Ecto neural progenitor cell (in vitro differentiated cells): Measurements from ENCODE around the gene REEP1.
A peak's percentile ranks its signal among the peaks of the same experiment; 100 is the strongest.
"Not testable (repeated sequence)": the region's sequence is repeated elsewhere in the genome, so short reads cannot be mapped to it uniquely, and the experiment has no call there.

Source experiments
- DNase-seq: peaks from one replicate; pipeline ENCODE4 v3.0.0-alpha.2; 2018; ENCODE audit warnings: low spot score

Gene REEP1

DNA sequence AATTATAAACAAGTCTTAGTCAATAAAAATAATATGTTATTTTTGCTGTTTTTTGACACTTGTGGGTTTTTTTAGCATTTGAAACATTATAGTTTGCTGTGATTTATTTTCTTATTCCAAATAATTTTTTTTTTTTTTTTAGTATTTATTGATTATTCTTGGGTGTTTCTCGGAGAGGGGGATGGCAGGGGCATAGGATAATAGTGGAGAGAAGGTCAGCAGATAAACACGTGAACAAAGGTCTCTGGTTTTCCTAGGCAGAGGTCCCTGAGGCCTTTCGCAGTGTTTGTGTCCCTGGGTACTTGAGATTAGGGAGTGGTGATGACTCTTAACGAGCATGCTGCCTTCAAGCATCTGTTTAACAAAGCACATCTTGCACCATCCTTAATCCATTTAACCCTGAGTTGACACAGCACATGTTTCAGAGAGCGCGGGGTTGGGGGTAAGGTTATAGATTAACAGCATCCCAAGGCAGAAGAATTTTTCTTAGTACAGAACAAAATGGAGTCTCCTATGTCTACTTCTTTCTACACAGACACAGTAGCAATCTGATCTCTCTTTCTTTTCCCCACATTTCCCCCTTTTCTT, 8.5 kb upstream of the REEP1 start:
- DNase-seq: not testable (repeated sequence)

DNA sequence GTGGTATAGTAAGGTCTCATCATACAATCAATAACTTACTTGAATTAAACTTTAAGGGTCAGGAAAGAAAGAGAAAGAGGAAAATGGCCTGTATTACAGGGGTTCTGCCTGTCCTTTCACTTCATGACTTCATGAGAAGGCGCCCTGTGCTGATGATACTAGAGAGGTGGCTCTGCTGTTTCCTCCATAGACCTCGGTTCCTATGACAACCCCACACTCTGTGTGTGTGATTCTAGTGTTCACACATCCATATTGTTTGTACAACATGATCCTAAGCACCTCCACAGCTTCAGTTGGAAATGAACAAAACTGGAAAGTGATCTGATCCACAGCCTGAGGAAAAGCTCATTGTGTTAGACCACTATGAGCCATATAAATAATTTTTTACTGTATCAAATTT, 7.0 kb upstream of the REEP1 start:
- no peak for DNase-seq

DNA sequence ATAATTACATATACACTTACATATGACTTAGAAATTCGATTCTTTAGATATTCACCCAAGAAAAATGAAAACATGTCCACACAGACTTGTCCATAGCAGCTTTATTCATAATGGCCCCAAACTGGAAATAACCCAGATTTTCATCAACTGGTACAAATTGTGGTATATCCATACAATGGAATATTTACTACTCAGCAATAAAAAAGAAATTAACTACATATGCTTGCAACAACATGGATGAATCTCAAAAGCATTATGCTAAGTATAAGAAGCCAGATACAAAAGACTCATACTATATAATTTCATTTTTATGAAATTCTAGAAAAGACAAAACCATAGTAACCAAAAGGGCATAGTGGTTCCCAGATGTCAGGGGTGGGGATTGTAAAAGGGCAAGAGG, 5.1 kb upstream of the REEP1 start:
- no peak for DNase-seq

DNA sequence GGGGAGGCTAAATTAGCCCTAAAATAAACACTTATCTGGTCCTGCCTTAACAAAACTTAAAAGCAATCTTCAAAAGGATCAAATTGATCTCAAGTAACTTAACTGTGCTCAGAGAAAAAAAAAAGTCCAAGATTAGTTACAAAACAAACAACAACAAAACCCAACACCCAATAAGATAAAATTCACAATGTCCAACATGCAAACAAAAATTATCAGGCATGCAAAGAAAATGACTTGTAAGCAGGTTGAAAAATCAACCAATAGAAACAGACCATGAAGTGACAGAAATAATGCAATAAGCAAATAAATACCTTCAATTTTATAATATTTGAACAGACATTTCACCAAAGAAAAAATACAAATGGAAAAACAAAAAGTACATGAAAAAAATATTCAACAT, 4.0 kb upstream of the REEP1 start:
- DNase-seq: no peak

DNA sequence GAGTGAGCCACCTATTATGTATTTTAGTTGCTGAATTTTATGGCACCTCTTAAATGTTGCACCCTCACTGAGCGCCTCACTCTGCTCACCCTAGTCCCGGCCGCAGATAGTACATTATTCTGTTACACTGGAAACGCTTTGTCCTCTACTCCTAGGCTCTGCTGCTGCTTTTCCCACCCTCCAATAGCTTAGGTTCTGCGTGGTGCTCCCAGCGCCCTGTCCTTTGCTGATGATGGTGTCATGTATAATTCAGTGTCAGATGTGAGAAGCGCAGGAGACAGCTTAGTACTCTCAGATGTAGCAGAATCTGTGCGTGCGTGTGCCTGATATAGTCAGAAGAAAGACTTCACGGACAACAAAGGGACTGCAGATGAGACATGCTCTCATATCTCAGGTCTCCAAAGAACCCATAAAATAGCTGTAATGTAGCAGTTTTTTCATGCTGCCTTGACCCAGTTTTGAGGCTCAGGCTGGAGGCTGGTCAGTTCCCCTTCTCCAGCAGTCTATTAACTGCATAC, 1.4 kb upstream of the REEP1 start:
- DNase-seq: no peak

DNA sequence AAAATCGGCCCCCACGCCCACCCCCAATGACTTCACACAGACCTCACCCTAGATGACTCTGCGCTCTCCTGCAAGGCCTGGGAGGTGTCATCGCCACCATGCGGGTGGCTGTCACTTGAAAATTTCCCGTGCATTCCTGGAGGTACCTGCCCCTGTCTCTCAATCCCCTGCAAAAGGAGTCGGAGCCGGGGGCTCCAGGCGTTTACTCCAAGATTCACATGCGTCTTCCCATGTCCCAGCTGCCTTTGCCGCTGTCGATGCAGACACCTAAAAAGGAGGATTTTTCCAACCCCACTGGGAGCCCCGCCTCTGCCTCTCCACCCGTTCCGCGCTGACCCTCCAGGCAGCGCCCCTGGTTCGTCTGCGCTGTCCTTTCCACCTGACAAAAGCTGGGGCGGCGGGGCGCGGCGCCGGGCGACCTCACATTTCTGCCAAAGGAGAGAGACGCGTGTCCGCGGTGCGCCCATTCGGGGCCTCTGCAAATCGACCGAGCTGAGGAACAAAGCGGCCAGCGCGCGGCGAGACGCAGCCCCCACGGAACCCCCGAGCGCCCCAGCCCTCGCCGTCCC, 667 bp downstream of the REEP1 start:
- DNase-seq: peak; percentile 61

DNA sequence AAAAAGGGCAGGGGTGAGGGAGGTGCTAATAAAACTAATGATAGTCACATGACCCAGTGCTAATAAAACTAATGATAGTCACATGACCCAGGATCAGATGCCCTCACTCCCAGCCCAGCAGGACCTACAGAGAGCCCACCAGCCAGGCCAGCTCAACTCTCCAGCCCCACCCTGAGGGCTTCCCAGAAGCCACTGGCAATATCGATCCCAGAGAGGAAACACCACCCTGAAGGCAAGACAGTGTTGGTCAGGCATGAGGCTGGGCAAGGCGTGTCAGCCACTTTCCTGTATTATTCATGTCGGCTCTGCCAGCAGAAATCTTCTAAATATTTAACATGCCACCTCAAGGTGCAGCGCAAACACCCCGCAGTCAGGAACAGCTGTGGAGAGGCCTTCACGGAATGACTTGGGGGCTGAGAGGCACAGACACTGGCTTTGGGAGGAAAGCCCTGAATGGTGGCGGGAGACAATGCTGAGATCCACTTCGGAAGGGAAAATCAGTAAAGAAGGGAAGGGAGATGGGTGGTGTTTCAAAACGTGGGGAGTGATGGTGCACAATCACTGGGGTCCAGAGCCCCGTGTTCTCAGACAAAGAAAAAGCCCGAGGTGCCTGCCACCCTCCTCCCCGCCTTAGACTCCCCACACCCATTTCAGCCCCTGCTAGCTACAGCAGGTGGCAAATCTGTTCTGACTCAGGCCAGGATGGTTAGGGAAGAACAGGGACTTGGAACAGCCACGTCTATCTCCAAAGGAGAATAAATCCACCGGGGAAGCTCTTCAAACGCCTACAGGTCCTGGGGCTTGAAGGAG, 1.4 kb downstream of the REEP1 start:
- no peak for DNase-seq

DNA sequence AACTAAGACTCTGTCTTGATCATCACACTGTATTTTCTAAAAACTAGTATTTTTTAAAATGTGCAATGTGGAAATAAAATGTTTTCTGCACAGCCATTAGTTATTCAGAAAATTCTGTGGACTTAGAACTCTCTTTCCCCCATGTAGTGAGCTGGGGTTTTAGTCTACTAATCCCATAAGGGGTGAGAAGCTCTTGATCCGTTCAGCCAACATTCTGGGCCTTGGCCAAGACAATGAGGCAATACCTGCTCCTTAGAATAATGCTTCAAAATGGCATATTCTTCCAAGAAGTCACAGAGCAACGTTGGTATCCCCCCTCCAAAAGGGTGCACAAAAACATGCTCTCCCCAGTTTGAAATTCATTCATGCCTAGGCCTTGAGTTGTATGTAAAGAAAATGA, 4.0 kb downstream of the REEP1 start:
- no peak for DNase-seq

DNA sequence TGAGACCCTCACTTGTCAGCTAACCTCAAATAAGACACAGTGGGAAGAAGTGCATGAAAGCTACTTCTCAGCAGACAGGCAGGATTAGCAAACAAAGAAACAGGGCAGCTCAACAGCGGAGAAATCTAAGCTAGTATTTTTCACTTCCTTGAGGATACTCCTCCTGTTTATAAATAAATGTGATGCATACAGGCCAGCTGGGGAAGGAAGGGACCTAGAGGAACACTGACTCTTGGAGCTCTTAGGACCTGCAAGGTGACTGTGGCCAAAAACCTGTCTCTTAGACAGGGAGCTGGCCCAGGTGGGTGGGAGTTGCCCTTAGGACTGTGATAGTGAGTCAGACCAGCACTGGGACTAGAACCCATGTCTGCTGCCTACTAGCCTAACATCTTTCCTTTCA, 4.8 kb downstream of the REEP1 start:
- DNase-seq: no peak

DNA sequence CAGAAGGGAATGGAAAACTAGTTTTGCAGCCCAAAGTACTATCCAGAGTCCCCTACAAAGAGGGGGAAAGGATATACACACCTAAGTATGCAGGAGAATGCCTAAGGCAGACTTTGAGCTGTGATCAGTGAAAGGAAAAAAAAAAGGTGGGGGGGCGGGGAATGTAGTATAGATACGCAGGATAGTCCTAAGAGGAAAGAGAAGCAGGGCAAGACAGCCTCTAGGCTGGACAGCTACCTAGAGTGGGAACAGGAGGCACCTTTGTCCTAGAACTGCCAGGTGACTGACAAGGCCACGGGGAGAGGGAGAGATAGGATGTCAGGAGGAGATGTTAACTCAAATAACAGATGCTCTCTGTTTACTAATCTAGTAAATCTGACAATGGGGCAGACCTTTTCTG, 6.0 kb downstream of the REEP1 start:
- DNase-seq: no peak

DNA sequence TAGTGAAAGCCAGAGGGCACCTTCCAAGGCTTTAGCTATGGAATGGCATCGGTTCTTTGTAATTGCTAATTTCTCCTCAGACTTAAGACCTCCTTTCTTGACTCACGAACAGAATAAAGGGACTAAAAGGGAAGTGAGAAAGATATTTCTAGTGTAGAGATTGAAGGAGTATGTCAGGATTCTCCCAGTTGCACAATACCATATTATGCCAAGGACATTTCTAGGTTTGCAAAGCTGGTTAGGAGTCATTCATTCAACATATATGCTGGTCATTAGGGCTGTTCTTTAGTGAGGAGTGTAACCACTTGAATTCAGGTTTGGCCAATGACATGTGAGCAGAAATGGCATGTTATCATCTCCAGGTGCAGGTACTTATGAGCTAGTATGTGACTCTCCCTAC, 7.4 kb downstream of the REEP1 start:
- no peak for DNase-seq

DNA sequence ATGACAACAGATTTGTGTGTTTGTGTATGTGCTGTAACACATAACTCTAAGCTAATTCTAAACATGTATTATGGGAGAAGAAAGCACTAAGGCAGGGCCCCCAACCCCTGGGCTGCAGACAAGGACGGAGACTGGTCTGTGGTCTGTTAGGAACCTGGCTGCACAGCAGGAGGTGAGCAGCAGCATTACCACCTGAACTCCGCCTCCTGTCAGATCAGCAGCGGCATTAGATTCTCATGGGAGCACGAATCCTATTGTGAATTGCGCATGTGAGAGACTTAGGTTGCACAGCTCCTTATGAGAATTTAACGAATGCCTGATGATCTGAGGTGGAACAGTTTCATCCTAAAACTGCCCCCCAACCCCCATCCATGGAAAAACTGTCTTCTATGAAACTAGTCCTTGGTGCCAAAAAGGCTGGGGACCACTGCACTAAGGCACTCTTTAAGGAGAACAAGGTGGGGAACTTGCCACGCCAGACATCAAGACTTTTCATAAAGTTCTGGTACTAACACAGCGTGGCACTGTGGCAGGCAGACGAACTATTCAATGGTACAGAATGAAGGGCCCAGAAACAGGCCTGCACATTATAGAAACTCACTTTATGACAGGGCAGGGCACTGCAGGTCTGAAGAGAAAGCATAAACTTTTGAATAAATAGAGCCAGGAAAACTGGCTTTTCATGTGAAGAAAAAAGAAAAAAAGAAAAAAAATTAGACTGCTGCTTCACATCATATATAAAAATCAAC, 14.0 kb downstream of the REEP1 start:
- peak; percentile 23 for DNase-seq

DNA sequence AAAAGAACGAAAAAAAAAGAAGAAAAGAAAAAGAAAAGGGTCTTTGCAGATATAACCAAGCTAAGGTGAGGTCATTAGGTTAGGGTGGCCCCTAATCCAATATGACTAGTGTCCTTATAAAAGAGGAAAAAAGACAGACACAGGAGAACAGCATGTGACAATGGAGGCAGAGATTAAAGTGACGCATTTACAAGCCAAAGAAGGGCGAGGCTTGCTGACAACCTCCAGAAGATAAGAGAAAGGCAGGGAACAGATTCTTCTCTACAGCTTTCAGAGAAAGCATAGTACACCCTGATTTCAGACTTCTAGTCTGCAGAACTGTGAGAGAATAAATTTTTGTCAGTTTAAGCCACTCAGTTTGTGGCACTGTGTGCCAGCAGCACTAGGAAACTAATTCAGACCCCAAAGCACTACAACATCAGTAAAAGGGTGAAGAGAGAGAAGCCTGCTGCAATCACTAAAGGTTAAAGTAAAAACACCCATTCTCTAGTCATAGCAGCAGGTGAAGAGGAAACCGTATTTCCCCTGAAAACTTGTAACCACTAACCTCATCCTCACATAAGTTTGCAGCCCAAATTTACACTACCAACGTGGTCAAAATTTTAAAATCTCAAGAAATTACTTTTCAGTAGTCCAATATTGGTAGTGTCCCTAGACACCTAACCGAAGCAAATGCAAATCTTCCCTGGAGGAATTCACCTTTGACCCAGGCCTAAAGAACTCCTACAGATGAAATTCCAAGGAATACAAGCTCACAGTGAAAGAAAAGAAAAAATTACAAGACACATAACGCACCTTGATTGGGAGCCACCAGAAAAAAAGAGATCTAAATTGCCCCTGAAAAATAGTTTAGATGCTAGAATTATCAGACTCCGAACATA, 17.5 kb downstream of the REEP1 start:
- DNase-seq: no peak

DNA sequence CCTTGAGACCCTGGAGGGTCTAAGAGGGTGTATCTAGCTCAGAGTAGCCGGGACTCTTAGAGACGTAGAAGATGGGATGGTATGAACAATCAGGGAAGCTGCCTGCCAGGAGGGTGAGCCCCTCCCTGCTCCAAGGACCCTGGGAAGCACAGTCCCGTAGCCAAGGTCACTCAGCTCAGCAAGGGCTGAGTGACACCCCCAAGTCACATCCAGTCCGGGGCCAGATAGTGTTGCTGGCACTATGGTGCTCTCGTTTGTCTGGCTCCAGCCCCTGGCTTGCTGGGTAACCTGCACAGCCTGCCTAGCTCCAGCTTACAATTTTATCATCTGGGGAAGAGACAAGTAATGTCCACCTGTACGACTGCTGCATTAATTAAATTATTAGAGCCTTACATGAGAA, 22.3 kb downstream of the REEP1 start:
- DNase-seq: no peak

DNA sequence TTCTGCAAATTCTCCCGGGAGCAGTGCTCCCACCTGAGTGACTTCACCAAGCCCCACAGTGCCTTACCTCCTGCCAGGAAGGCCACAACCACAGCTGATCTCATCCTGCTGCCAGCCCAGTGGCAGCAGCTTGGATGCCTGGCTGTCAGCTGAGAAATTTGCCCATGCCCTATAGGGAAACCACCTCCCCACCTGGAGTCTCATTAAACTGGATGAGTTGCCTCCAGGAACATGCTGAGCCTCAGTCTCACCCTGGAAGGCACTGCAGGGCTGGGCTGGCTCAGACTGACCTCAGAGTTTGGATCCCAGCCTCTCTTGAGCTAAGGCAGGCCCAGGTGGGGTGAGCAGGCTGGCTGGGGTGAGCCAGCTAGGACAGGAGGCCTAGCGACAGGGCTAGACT, 23.3 kb downstream of the REEP1 start:
- no peak for DNase-seq

DNA sequence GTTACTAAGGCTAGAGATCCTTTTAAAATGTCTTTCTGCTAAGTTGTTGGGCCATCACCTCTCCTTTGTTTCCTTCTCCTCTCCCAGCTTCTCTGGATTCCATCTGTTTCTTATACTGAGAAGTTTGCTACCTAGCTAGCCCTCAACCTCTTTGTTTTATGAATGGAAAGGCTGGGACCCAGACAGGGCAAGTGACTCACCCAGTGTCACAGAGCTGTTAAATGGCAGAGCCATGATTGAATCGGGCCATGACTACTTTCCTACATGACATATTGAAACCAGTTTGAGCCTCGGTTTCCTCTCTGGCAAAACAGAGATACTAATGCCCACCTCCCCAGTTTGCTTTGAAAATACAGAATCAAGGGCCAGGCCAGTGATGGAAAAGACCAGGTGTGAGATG, 24.1 kb downstream of the REEP1 start:
- DNase-seq: no peak

DNA sequence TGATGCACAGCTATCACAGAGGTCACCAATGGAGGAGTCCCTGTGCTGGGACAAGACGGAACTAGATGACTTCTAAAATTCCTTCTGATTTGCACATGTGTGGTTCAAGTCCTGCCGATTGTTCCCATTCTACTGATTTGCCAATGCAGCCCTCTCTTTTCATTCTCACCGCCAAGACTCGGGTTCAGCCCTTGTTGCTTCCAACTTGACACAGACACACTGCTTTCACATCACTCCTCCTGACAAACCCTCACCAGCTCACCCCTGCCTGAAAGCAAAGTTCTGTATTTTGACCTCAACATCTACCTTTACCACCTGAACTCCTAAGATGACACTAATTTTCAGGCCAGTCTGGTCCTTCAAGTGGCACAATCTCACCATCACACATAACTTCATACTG, 25.5 kb downstream of the REEP1 start:
- no peak for DNase-seq

DNA sequence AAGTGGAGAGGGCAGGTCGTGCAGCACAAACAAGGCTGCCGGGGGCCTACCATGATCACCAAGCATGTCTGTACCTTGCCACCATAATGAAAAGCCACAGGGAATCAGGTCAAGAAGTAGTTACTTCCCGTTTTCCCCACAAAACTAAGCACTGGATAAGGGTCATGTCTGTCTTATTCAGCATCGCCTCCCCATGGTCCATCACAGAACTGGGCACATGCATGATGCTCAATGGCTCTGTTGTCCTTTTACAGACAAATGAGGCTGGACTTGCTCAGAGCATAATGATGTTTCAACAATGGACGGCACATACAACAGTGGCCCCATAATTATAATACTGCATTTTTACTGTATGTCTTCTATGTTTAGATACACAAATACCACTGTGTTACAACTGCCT, 27.5 kb downstream of the REEP1 start:
- DNase-seq: no peak

DNA sequence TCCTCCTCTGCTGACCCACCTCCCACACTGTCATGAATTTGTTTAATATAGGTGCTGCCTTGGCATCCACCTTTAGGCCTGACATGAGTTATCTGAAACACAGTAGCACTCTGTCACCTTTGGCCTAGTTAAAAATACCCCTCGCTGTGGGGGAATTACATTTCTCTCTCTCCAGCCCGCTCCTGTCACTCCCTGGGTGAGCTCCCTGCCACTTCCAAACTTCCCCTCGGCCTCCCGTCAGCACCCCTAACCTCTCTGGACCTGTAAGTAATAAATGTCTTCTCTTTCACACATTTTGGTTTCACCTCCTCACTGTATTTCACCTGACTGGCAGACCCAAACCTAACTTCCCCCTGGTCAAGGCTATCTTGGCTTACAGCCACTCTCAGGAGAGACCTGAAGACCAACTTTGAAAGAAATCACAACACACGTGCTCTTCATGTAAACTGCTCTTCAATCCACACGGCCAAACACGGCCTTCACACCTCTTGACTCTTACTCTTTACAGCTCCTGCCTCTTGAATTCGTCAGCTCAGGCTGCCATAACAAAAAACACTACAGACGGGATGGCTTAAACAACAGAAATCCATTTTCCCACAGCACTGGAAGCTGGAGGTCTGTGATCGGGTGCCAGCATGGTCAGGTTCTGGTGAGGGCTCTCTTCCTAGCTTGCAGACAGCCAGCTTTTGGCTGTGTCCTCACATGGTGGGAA, 28.3 kb downstream of the REEP1 start:
- no peak for DNase-seq

DNA sequence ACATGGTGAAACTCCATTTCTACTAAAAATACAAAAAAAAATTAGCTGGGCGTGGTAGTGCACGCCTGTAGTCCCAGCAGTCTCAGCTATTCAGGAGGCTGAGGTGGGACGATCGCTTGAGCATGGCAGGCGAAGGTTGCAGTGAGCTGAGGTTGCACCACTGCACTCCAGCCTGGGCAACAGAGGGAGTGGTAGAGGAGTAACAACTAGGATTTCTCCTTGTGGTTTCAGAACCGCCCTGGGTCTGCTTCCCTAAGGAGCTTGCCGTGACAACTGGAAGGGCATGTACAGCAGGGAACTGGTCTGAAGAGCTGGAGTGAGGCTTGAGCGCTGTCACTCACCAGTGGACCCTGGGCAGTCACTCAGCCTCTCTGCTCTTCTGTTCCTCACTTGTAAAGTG, 29.1 kb downstream of the REEP1 start:
- DNase-seq: no peak

DNA sequence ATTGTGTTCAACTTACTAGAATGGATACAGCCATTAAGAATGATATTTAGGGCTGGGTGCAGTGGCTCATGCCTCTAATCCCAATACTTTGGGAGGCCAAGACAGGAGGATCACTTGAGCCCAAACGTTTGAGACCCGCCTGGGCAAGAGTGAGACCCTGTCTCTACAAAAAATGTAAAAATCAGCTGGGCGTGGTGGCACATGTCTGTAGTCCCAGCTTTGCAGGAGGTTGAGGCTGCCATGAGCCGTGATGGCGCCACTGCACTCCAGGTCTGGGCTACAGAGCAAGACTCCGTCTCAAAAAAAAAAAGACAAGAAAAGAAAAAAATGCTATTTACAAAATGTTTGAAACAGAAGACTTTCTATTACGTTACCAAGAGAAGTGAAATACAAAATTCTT, 30.0 kb downstream of the REEP1 start:
- no peak for DNase-seq
